Measurements from ENCODE around the gene SPPL2C.

Gene SPPL2C

DNA sequence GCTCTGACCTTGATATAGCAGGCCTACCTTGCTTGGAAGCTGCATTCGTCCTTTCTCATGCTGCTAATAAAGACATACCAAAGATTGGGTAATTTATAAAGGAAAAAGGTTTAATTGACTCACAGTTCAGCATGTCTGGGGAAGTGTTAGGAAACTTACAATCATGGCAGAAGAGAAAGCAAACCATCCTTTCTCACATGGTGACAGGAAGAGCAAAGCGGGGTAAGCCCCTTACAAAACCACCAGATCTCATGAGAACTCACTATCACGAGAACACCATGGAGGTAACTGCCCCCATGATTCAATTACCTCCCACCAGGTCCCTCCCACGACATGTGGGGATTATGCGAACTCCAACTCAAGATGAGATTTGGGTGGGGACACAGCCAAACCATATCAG, 43.7 kb downstream of the SPPL2C start:
- DNase-seq: no peak

GRCh38 chr17:45889579-45889978, 44.9 kb downstream of the SPPL2C start:
- DNase-seq: no peak

- DNase-seq: no peak
Measured at GRCh38 chr17:45893725-45894021, 49.0 kb downstream of the SPPL2C start.

DNA sequence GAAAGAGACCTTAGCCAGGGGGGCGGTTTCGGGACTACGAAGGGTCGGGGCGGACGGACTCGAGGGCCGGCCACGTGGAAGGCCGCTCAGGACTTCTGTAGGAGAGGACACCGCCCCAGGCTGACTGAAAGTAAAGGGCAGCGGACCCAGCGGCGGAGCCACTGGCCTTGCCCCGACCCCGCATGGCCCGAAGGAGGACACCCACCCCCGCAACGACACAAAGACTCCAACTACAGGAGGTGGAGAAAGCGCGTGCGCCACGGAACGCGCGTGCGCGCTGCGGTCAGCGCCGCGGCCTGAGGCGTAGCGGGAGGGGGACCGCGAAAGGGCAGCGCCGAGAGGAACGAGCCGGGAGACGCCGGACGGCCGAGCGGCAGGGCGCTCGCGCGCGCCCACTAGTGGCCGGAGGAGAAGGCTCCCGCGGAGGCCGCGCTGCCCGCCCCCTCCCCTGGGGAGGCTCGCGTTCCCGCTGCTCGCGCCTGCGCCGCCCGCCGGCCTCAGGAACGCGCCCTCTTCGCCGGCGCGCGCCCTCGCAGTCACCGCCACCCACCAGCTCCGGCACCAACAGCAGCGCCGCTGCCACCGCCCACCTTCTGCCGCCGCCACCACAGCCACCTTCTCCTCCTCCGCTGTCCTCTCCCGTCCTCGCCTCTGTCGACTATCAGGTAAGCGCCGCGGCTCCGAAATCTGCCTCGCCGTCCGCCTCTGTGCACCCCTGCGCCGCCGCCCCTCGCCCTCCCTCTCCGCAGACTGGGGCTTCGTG, 49.5 kb downstream of the SPPL2C start, which contains the start of gene MAPT:
Gene MAPT (plus strand): TSS at position 533 of the 763 bp plus-strand sequence. CDS start 67,784 bp downstream, outside the sequence.
- peak; percentile 92 for DNase-seq

GRCh38 chr17:45895304-45895968, 50.8 kb downstream of the SPPL2C start:
- peak; percentile 79 for DNase-seq

GRCh38 chr17:45895969-45896785, 51.5 kb downstream of the SPPL2C start:
- no peak for DNase-seq

Measured in DMS79 treated with DMSO at 0.1 percent for 48 hours (cell line).